Large intestine (tissue), 3 donors: ENCODE results near the gene C16orf78. TPM values are rescaled to one million over a fixed set of nuclear protein-coding genes. Genes with fewer than 3 reads are reported as not detected.

ENCODE experiments used
- DNase-seq, 2 donors: peaks; one replicate each; pipeline versions ENCODE4 v3.0.0 to v3.0.0-alpha.2; 2013
- H3K27ac ChIP-seq: one replicate; pipeline ENCODE4 v1.5.1; 2013; ENCODE audit warnings: low read length
- H3K27me3 ChIP-seq: 2 replicates; pipeline ENCODE4 v1.6.1; 2013; ENCODE audit warnings: low read length; ENCODE audit not compliant: control insufficient read depth, insufficient read depth
- H3K36me3 ChIP-seq: 2 replicates; pipeline ENCODE4 v1.6.1; 2013; ENCODE audit warnings: low read length; ENCODE audit not compliant: control insufficient read depth, insufficient read depth
- H3K4me1 ChIP-seq: one replicate; pipeline ENCODE4 v1.6.1; 2013; ENCODE audit warnings: low read length; ENCODE audit not compliant: control insufficient read depth, insufficient read depth
- H3K4me3 ChIP-seq: one replicate; pipeline ENCODE4 v1.5.1; 2013; ENCODE audit warnings: low read length
- H3K9me3 ChIP-seq: one replicate; pipeline ENCODE4 v1.6.1; 2013; ENCODE audit warnings: mild to moderate bottlenecking, low read depth, low read length, moderate library complexity; ENCODE audit not compliant: control insufficient read depth
- WGBS: methylation state at CpG from one replicate; pipeline ENCODE4 v1.1.5; 2013; ENCODE audit warnings: low lambda C conversion rate; ENCODE audit not compliant: insufficient coverage; 5-methylcytosine and 5-hydroxymethylcytosine counted together
- polyA plus RNA-seq: library from polyadenylated mRNA; unstranded; fragments of 120-200 nt; gene quantifications from one replicate; pipeline ENCODE4 v1.2.1, GENCODE V29; 2013

The C16orf78 gene
- polyA plus RNA-seq, 1 donor = not detected

DNA sequence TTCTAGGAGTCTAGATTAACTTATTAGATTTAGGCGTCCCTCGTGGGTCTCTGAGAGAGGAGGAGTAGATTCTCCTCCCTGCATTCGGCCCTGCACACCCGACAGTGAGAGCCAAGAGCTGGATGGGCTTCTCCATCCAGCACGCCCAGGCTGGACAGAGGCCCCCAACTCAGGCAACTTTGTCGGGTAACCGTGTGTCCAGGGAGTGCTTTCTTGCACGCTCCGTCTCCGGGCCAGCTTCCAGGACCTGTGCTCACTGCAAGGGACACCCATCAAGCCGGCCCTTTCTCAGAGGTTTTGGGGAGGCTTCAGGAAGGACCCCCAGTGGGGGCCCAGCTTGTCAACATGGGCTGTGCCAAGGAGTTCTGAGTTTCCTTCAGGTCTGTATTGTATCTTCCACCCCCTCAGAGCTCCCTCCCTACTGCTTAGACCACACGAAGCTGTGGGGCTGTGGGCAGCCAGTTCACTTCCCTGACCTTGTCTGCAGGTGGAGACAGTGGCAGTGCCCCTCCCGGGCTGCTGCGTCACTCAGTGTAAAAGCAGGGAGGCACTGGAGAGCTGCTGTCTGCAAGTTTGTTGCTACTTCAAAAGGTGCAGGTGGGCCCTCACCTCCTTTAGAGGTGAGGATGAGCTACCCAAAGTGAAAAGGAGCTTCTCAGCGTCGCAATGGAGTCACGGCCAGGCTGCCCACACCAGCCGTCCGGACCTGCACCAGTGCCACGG, 24.0 kb upstream of the C16orf78 start:
- Histone ChIP-seq H3K36me3 (no peaks in the 10 kb centered on the region), H3K9me3 (no peaks in the 10 kb centered on the region), H3K27me3 (peaks cover 29% of the 10 kb centered on the region), H3K27ac (no peak overlapping the region), H3K4me1 (no peaks in the 10 kb centered on the region), H3K4me3 (no peak overlapping the region)
- DNase-seq = no peak
- WGBS = no CpG with 5 or more reads among the region's 20 CpGs

DNA sequence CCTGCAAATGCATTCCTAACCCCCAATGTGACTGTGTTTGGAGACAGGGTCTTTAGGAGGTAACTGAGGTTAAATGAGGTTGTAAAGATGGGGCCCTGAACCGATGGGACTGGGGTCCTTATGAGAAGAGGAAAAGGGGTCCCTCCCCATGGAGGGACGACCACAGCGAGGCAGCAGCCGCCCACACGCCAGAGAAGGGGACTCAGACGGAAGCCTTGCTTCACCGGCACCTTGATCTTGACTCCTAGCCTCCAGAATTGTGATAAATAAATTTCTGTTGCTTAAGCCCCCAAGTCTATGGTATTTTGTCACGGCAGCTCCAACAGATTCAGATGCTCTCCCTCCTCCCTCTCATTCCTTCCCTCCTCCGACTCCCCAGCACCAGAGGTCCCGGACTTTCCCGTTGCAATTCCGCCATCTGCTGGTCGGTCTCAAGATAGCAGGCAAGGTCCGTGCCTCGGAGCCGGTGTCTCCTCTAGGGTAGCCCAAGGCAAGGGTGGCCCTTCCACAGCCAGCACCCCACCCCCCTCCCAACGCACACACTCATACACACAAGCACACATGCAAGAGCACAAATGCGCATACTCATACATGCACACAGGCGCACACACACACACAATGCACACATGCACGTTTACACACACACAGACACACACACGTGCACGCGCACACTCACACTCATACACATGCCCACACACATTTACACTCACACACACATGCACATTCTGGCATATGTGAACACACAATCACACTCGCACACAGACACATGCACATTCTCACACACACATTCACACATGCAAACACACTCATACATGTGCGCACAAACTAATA, 23.1 kb upstream of the C16orf78 start:
- no peak overlapping the region for H3K4me3 ChIP-seq
- no peaks in the 10 kb centered on the region for H3K4me1 ChIP-seq
- H3K27me3 ChIP-seq = peaks cover 29% of the 10 kb centered on the region
- H3K9me3 ChIP-seq = no peaks in the 10 kb centered on the region
- 73% methylated on average over 2 of the region's 25 CpGs for WGBS
- H3K36me3 ChIP-seq = no peaks in the 10 kb centered on the region
- peak; percentile 29 to 35 for DNase-seq
- no peak overlapping the region for H3K27ac ChIP-seq

DNA sequence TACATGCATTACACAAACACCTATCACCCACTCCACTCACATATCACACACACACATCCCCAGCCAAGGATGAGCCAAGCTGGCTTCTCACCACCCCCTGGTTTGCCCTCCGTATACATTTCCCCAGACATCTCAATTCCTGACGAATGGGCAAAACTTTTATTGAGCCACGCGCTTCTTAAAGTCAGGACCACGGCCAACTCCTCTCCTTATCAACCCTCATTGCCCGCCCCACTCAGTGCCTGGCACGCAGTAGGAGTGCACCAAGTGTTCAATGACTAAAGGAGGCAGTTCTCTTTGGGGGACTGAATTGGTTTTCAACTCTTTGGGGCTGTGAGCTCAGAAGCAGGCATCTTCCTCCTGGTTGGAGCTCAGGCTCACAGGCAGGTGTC, 22.5 kb upstream of the C16orf78 start:
- H3K4me3 ChIP-seq = no peak overlapping the region
- no peak for DNase-seq
- H3K4me1 ChIP-seq = no peaks in the 10 kb centered on the region
- no CpG with 5 or more reads among the region's 7 CpGs for WGBS
- H3K9me3 ChIP-seq = no peaks in the 10 kb centered on the region
- H3K36me3 ChIP-seq = no peaks in the 10 kb centered on the region
- peaks cover 29% of the 10 kb centered on the region for H3K27me3 ChIP-seq
- H3K27ac ChIP-seq = no peak overlapping the region

DNA sequence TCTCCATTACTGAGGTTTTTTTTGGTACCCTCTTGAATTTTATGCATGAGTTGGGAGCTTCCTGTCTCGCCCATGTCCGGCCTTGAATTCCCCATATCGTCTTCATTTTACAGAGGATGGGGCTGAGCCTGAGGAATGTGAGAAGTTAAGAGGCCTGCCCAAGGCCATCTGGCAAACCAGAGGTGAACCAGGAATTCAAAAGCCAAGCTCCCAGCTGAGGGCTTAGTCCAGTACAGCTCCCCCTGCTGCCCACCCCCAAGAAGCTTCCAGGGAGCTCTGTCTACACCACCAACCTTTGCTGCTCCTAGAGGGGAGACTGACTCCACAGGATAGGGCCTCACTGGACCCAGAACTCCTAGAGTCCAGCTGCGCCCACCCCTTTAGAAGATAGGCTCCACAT, 20.7 kb upstream of the C16orf78 start:
- no CpG with 5 or more reads among the region's 4 CpGs for WGBS
- DNase-seq = no peak
- Histone ChIP-seq H3K36me3 (no peaks in the 10 kb centered on the region), H3K4me3 (no peak overlapping the region), H3K9me3 (no peaks in the 10 kb centered on the region), H3K27ac (no peak overlapping the region), H3K4me1 (peaks cover 3% of the 10 kb centered on the region), H3K27me3 (peaks cover 25% of the 10 kb centered on the region)

DNA sequence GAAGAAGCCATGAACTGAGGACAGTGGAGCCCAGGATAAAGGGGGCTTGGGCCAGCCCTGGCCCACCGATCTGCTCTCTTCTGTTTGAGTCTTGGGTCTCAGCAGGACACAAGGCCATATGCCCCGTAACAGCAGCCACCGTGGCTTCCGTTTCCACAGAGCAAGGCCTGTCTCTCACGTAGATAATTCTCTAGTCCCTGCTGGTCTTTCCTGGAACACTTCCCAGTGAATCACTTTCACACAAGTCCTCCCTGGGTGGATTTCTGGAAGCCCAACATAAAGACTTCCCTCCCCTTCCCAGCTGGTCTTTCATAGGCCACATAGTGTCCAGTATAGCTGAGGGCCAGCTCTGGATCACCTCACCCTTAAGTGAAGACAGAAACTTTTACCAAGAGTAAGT, 19.9 kb upstream of the C16orf78 start:
- Histone ChIP-seq H3K36me3 (no peaks in the 10 kb centered on the region), H3K27ac (no peak overlapping the region), H3K4me3 (no peak overlapping the region), H3K4me1 (peaks cover 3% of the 10 kb centered on the region), H3K27me3 (peaks cover 24% of the 10 kb centered on the region), H3K9me3 (no peaks in the 10 kb centered on the region)
- no peak for DNase-seq
- WGBS = no CpG with 5 or more reads among the region's 5 CpGs

DNA sequence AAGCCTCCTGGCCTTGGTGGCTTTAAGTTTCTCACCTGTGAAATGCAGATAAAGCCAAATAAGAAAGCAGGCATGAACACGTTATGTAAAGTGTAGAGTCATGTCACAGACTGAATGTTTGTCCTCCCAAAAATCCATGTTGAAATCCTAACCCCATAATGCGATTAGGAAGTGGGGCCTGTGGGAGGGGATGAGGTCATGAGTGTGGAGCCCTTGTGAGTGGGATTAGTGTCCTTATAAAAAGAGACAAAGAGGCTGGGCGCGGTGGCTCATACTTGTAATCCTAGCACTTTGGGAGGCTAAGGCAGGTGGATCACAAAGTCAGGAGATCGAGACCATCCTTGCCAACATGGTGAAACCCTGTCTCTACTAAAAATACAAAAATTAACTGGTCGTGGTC, 19.5 kb upstream of the C16orf78 start:
- no CpG with 5 or more reads among the region's 6 CpGs for WGBS
- no peak for DNase-seq
- Histone ChIP-seq H3K4me1 (peaks cover 3% of the 10 kb centered on the region), H3K9me3 (no peaks in the 10 kb centered on the region), H3K36me3 (no peaks in the 10 kb centered on the region), H3K27ac (no peak overlapping the region), H3K27me3 (peaks cover 21% of the 10 kb centered on the region), H3K4me3 (no peak overlapping the region)

DNA sequence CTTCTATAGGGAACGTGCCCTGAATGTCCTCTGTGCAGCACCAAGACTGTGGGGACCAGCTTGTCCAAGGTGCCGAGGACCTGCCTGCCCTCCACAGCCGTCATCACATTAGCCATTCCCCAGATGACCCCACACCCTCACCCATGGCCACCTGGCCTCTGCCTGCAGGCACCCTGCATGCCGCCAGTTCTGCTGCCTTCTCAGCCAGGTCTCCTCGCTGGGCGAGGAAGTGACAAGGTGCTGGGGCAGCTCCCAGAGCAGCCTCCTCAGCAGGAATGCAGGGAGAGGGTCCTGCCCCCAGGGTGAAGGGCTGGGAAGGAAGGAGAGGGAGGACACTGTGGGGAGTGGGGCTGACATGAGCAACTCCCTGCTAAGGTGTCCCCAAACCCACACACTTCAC, 18.6 kb upstream of the C16orf78 start:
- no CpG with 5 or more reads among the region's 6 CpGs for WGBS
- H3K27me3 ChIP-seq = peaks cover 14% of the 10 kb centered on the region
- H3K36me3 ChIP-seq = no peaks in the 10 kb centered on the region

DNA sequence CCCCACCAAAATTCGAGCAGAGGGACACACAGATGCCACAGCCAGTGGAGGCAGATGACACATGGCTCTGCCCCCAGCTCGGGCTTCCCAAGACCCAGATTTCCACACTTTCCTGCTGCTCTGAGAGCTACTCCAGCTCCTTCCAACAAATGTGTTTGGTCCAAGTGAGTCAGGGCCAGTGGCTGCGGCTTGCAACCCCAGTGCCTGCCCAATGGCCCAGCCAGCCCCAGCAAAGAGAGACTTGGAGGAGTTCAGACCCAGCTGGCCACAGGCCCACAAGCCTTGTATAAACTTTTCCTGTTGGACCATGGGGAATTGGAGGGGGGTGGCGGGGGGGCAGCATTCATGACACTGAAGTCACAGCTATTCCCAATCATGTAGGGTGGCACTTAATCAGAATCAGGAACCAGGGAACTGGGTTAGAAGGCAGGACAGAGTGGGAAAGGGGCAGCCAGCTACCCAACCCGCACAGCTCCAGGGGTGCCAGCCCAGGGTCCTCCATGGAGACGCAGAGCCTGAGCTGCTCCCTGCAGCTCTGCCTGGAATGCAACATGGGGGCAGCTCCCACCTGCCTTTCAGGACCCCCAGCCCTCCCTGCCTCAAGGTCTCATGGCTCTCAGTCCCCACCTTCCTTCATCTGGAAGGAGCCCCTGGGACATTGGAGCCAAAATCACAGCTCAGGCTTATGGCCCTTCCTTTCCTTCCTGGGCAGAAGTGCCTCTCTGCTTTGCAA, 17.5 kb upstream of the C16orf78 start:
- WGBS = no CpG with 5 or more reads among the region's 6 CpGs
- Histone ChIP-seq H3K36me3 (no peaks in the 10 kb centered on the region), H3K27ac (no peak overlapping the region), H3K9me3 (no peaks in the 10 kb centered on the region), H3K27me3 (peaks cover 4% of the 10 kb centered on the region), H3K4me1 (peaks cover 3% of the 10 kb centered on the region), H3K4me3 (no peak overlapping the region)
- DNase-seq = no peak

More for the DNA sequence above, 18.6 kb upstream of the C16orf78 start:
- Histone ChIP-seq H3K9me3 (no peaks in the 10 kb centered on the region), H3K4me1 (peaks cover 3% of the 10 kb centered on the region), H3K27ac (no peak overlapping the region), H3K4me3 (no peak overlapping the region)
- no peak for DNase-seq

DNA sequence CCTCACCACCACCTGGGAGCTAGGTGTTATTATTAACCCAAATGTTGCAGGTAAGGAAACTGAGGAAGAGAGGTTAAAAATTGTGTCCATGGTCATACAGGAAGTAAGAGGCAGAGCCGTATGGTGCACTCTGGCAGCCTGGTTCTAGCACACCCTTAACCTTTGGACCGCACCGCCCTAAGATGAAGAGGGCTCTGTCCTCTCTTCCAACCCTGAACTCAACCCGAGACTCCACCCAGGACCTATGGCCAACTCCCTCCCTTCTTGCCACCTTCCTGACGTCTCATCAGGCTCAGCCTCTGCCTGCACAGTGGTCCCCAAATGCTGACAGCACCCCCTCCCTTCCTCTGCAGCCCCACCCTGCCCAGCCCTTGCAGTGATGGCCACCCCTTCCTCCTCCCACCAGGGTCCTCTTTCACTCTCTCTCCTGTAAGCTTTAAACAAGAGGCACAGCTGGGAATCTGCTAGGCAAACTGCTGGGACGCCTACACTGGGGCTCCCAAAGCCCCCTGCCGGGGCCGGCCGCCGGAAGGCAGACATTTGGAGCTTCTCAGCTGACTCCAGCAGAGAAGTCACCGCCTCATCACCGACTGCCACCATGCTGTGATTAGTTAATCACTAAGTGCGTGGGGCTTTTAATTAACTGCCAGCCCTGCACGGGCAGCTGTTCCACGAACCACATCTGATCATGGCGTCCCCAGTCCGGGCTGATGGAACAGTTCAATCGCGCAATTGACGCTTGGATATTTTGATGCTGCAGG, 16.7 kb upstream of the C16orf78 start:
- Histone ChIP-seq H3K27me3 (no peaks in the 10 kb centered on the region), H3K27ac (no peak overlapping the region), H3K4me3 (no peak overlapping the region), H3K9me3 (no peaks in the 10 kb centered on the region), H3K4me1 (peaks cover 3% of the 10 kb centered on the region), H3K36me3 (no peaks in the 10 kb centered on the region)
- DNase-seq = peak; percentile 60 to 77
- no CpG with 5 or more reads among the region's 20 CpGs for WGBS

DNA sequence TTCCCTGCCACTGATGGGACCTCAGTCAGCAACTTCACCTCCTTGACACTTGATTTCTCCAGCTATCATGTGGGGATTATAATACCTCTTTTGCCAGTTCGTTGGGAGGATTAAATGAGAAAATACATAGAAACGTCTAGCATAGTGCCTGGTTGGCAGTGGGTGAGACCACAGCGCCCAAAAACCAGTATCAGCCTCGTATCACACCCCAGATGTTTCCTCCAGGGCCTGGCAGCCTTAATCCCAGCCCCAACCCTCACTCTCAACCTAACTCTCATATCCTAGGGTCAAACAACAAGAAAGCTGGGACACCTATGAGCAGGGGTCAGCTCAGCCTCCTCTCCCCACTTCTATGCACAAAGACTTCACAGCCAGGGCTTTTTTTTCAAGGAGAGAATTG, 14.0 kb upstream of the C16orf78 start:
- Histone ChIP-seq H3K4me3 (no peak overlapping the region), H3K36me3 (no peaks in the 10 kb centered on the region), H3K9me3 (no peaks in the 10 kb centered on the region), H3K27me3 (no peaks in the 10 kb centered on the region), H3K27ac (no peak overlapping the region), H3K4me1 (peaks cover 3% of the 10 kb centered on the region)
- no CpG with 5 or more reads among the region's 4 CpGs for WGBS
- DNase-seq = no peak
